ENCODE measurements around the gene TMEM132C.

DNA sequence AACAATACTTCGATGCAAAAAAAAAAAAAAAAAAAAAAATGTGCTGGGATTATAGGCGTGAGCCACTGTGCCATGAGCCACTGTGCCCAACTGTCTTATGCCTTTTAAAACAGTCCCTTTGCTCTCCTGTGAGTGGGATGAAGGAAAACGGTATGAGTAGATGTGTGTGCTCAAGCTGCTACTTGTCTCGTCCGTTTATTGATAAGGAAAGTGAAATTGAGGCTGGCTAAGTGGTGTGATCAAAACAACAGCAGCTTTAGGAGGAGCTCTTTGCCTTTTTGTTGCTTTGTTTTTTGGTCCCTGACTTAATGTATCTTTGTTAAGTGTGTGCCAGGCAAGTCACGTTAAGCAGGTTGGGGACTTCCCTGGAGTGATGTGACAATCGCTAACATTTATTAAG is 275.9 kb downstream of the TMEM132C start:
- no peak for TF ChIP-seq CTCF (IDR thresholded peaks at IDR 0.05; ENCODE audit: insufficient read depth, low read length, poor library complexity, severe bottlenecking)
- no peak for TF ChIP-seq EZH2phosphoT487 (conservative IDR thresholded peaks at IDR 0.05; ENCODE audit: low read length)
